ENCODE measurements around the gene RPP21.

RPP21 gene

DNA sequence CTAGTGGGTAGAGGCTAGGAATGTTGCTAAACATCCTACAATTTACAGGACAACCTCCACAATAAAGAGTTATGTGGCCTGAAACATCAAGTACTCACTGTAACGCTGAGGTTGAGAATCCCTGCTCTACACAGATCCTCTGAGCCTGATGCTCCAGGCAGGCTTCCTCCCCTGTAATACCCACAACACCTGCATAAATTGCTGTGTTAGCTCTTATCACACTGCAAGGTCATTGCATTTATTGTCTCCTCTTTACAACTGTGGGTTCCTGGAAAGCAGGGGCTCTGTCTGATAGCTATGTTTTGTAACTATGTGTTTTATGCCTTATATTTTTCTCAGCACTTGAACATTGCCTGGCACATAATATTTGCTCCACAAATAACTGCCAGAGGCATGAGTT, 11.6 kb downstream of the RPP21 start:
- Histone ChIP-seq H3K27me3 (ENCODE audit: insufficient read depth, low read depth, severe bottlenecking) (peaks cover 6% of the 10 kb centered on the region), H3K4me3 (ENCODE audit: low read depth, low read length) (no peak overlapping the region), H3K9me3 (ENCODE audit: severe bottlenecking) (no peaks in the 10 kb centered on the region), H3K27ac (no peak overlapping the region), H3K36me3 (no peaks in the 10 kb centered on the region)
- TF ChIP-seq, protein P1, sequence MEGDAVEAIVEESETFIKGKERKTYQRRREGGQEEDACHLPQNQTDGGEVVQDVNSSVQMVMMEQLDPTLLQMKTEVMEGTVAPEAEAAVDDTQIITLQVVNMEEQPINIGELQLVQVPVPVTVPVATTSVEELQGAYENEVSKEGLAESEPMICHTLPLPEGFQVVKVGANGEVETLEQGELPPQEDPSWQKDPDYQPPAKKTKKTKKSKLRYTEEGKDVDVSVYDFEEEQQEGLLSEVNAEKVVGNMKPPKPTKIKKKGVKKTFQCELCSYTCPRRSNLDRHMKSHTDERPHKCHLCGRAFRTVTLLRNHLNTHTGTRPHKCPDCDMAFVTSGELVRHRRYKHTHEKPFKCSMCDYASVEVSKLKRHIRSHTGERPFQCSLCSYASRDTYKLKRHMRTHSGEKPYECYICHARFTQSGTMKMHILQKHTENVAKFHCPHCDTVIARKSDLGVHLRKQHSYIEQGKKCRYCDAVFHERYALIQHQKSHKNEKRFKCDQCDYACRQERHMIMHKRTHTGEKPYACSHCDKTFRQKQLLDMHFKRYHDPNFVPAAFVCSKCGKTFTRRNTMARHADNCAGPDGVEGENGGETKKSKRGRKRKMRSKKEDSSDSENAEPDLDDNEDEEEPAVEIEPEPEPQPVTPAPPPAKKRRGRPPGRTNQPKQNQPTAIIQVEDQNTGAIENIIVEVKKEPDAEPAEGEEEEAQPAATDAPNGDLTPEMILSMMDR (IDR thresholded peaks at IDR 0.05; ENCODE audit: low read depth, low read length): no peak
- DNase-seq: no peak

DNA sequence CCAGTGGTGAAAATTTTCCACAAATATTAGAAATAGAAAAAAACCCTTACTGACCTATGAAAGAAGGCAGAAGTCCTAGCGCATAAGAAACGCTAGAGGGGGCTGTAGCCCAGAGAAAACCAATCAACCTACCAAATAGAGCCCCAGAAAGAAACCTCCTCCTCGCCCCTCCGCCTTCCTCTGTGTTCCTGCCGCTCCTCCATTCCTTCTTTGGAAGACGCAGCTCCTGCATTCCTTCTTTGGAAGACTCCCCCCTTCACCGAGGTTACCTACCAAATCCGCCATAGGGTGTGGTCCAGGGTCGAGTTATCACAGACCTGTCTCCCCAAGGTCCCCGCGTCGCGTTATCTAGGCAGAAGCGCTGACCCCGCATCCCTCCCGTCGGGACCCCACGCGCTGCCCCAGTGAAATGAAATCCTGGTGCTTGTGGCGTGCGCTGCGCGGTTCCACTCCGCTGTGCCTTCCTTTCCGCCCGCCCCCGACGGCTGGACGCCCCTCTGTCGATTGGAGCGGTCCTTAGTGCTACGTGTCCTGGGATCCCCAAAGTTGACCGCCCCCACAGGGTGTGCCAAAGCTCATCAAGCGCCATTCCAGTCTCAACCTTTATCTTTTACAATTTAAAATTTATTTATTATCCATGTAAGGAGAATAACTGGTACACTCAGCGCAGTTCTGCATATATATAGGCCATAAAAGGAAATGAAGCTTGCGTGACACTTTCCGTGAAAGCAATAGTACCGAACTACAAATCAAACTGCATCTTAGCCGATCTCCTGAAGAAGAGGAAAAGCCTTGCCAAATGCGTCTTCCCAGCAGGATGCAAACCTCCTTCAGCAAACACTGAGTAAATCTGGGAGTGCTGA, 13.0 kb downstream of the RPP21 start:
- Histone ChIP-seq H3K27me3 (ENCODE audit: insufficient read depth, low read depth, severe bottlenecking) (peaks cover 6% of the 10 kb centered on the region), H3K9me3 (ENCODE audit: severe bottlenecking) (peaks cover 5% of the 10 kb centered on the region), H3K4me3 (ENCODE audit: low read depth, low read length) (no peak overlapping the region), H3K36me3 (no peaks in the 10 kb centered on the region), H3K27ac (no peak overlapping the region)
- peak; percentile 82 for DNase-seq
- TF ChIP-seq, protein P1 (IDR thresholded peaks at IDR 0.05; ENCODE audit: low read depth, low read length): peak; percentile 85

DNA sequence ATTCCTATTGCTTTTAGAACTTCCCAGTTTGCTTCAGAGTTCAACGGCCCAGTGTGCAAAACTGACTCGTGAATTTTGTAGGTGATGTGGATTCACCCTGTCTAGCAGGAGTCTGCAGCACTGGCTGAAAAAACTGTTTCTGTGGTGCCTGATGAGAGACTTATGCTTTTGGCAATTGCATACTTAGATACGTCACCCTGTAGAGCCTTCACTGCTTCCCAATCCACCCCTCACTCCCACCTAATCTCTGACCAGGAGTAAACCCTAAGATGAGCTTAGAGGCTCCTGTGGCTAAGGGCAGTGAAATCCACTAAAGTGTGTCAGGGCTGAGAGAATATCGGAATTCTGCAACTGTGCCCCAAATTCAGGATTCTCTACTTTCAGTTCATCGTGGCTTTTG, 14.3 kb downstream of the RPP21 start:
- TF ChIP-seq, protein P1 (IDR thresholded peaks at IDR 0.05; ENCODE audit: low read depth, low read length): no peak
- H3K9me3 ChIP-seq (ENCODE audit: severe bottlenecking): peaks cover 5% of the 10 kb centered on the region
- H3K4me3 ChIP-seq (ENCODE audit: low read depth, low read length): no peak overlapping the region
- peaks cover 6% of the 10 kb centered on the region for H3K27me3 ChIP-seq (ENCODE audit: insufficient read depth, low read depth, severe bottlenecking)
- no peak overlapping the region for H3K27ac ChIP-seq
- DNase-seq: peak; percentile 76
- H3K36me3 ChIP-seq: no peaks in the 10 kb centered on the region

DNA sequence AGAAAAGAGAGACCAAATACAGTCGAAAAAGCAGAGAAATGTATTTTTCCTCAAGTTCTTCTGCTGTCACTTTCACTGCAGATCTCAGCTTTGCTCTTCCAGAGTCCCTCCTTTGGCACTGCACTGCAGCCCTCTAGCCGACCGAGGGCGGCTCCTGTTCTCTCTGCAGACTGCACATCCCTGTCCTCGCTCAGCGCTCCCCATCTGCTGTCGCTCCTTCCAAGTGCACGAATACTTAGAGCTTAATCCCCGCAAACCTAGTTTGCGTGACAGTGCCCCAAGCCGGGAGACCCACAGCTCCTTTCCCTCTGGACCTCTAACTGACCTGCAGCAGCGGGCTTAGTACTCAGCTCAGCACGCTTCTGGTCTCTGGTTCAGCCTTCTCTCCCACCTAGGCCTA, 15.2 kb downstream of the RPP21 start:
- TF ChIP-seq, protein P1 (IDR thresholded peaks at IDR 0.05; ENCODE audit: low read depth, low read length): no peak; the same call in 1 of the 2 replicates
- Histone ChIP-seq H3K4me3 (ENCODE audit: low read depth, low read length) (no peak overlapping the region), H3K36me3 (no peaks in the 10 kb centered on the region), H3K9me3 (ENCODE audit: severe bottlenecking) (peaks cover 5% of the 10 kb centered on the region), H3K27me3 (ENCODE audit: insufficient read depth, low read depth, severe bottlenecking) (peaks cover 6% of the 10 kb centered on the region), H3K27ac (no peak overlapping the region)
- DNase-seq: peak; percentile 88

DNA sequence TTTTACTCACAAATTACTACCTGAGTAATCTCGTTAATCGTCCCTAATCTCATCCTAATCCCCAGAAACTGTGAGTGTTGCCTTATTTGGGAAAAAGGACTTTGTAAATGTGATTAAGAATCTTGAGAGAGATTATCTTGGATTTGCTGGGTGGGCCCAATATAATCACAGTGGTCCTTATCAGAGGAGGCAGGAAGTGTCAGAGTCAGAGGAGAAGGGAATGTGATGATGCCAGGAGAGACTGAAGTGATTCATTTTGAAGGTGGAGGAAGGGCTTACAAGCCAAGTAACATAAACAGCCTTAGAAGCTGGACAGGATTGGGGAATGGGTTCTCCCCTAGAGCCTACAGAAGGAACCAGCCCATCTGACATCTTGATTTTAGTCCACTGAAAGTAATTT, 16.7 kb downstream of the RPP21 start:
- Histone ChIP-seq H3K9me3 (ENCODE audit: severe bottlenecking) (peaks cover 5% of the 10 kb centered on the region), H3K4me3 (ENCODE audit: low read depth, low read length) (no peak overlapping the region), H3K36me3 (no peaks in the 10 kb centered on the region), H3K27me3 (ENCODE audit: insufficient read depth, low read depth, severe bottlenecking) (peaks cover 6% of the 10 kb centered on the region), H3K27ac (no peak overlapping the region)
- peak; percentile 61 for DNase-seq
- TF ChIP-seq, protein P1 (IDR thresholded peaks at IDR 0.05; ENCODE audit: low read depth, low read length): no peak

Measured in WERI-Rb-1 (cell line).